Naive thymus-derived CD8-positive, alpha-beta T cell (primary cell): Measurements from ENCODE around the gene HOXB8. TPM values are rescaled to one million over a fixed set of nuclear protein-coding genes. Genes with fewer than 3 reads are reported as not detected.
A peak's percentile ranks its signal among the peaks of the same experiment; 100 is the strongest.

Source experiments
- ATAC-seq, 2 donors: fragments of 150-1000 bp; cut with Tn5 transposase in 1 of 2; sonication (Bioruptor Pico), chemical (Tn5 transposase) in 1 of 2; 1 replicate in 1 of 2; 2 replicates in 1 of 2; pipeline ENCODE4 v1.10.0; 2021; ENCODE audit warnings: mild to moderate bottlenecking in 2 of 2, moderate library complexity in 2 of 2
- POLR2A ChIA-PET: fragments of 350-600 bp; sonication (Branson Sonifier 250); formaldehyde crosslinking; loops from one replicate; lab custom pipeline; 2021; ENCODE audit warnings: antibody characterized with exemption; lab: Charles Lee
- DNase-seq, 10 donors: peaks; one replicate each; pipeline versions ENCODE4 v3.0.0 to v3.0.0-alpha.2; 2020 to 2022
- H3K27ac Mint-ChIP-seq, 10 donors: one replicate each; pipeline ENCODE4 v1.8.0; 2020 to 2022; ENCODE audit warnings: mild to moderate bottlenecking in 10 of 10, mixed read lengths in 10 of 10, moderate library complexity in 4 of 10, inconsistent platforms in 1 of 10
- H3K27me3 Mint-ChIP-seq, 5 donors: one replicate each; pipeline ENCODE4 v1.8.0; 2021 to 2022; ENCODE audit warnings: mixed read lengths in 5 of 5
- H3K36me3 Mint-ChIP-seq, 3 donors: one replicate each; pipeline ENCODE4 v1.8.0; 2020 to 2022; ENCODE audit warnings: mixed read lengths in 3 of 3, mild to moderate bottlenecking in 2 of 3, inconsistent platforms in 1 of 3
- H3K4me1 Mint-ChIP-seq, 4 donors: one replicate each; pipeline ENCODE4 v1.8.0; 2021 to 2022; ENCODE audit warnings: mixed read lengths in 4 of 4
- H3K4me3 Mint-ChIP-seq, 10 donors: one replicate each; pipeline ENCODE4 v1.8.0; 2020 to 2022; ENCODE audit warnings: mild to moderate bottlenecking in 10 of 10, mixed read lengths in 10 of 10, moderate library complexity in 6 of 10, inconsistent platforms in 1 of 10
- H3K9me3 Mint-ChIP-seq, 9 donors: one replicate each; pipeline ENCODE4 v1.8.0; 2020 to 2022; ENCODE audit warnings: mixed read lengths in 9 of 9, mild to moderate bottlenecking in 3 of 9, inconsistent platforms in 1 of 9, moderate library complexity in 1 of 9
- polyA plus RNA-seq, 3 donors: library from polyadenylated mRNA; unstranded; fragments of 300-500 nt; fragmentation: Illumina TruSeq; gene quantifications; one replicate each; pipeline ENCODE4 v1.2.3, GENCODE V29; 2021
- total RNA-seq, 8 experiments: library from RNA in 2 of 8; stranded (reverse) in 2 of 8; gene quantifications; one replicate each; pipeline ENCODE4 v1.2.3 and lab custom pipeline; 2021 to 2026

HOXB8 gene
- total and polyA plus RNA-seq, 5 experiments from 2014 or later, result not detected

- H3K4me1 Mint-ChIP-seq, result peaks cover 28 to 52% (median 40%) of the 10 kb centered on the region in 4 donors
- POLR2A ChIA-PET, result interaction anchor here (0.9 kb wide), 1 partner anchor 88 kb away, joined by 3 read pairs; no protein-coding TSS in a partner anchor
- H3K4me3 Mint-ChIP-seq, result peak overlapping the region in 1 of 10 donors; percentile 36
These were observed 25.8 kb downstream of the HOXB8 start for GRCh38 chr17:48589060-48589830.

GRCh38 chr17:48588528-48588927 lies 26.6 kb downstream of the HOXB8 start:
- H3K27me3 Mint-ChIP-seq, result peaks cover 54 to 100% (median 84%) of the 10 kb centered on the region in 5 donors
- POLR2A ChIA-PET, result interaction anchor here (0.6 to 0.9 kb wide), 2 partner anchors 87 to 1233 kb away, joined by 3 read pairs; no protein-coding TSS in a partner anchor
- no peak for DNase-seq
- no peaks in the 10 kb centered on the region for H3K9me3 Mint-ChIP-seq
- H3K4me3 Mint-ChIP-seq, result peak overlapping the region in 1 of 10 donors; percentile 8
- peaks cover 0 to 3% (median 0%) of the 10 kb centered on the region in 3 donors for H3K36me3 Mint-ChIP-seq
- peaks cover 22 to 45% (median 38%) of the 10 kb centered on the region in 4 donors for H3K4me1 Mint-ChIP-seq
- ATAC-seq, result no peak
- no peak overlapping the region for H3K27ac Mint-ChIP-seq

More at GRCh38 chr17:48589060-48589830, 25.8 kb downstream of the HOXB8 start:
- Mint-ChIP-seq H3K27ac (no peak overlapping the region), H3K9me3 (no peaks in the 10 kb centered on the region), H3K27me3 (peaks cover 56 to 100% (median 78%) of the 10 kb centered on the region in 5 donors), H3K36me3 (peaks cover 0 to 3% (median 0%) of the 10 kb centered on the region in 3 donors)
- no peak for DNase-seq
- ATAC-seq, result no peak

GRCh38 chr17:48588074-48588415 lies 27.0 kb downstream of the HOXB8 start:
- POLR2A ChIA-PET, result interaction anchor here (0.6 to 0.9 kb wide), 2 partner anchors 236 to 1234 kb away, joined by 3 read pairs; no protein-coding TSS in a partner anchor
- Mint-ChIP-seq H3K9me3 (no peaks in the 10 kb centered on the region), H3K4me1 (peaks cover 20 to 40% (median 33%) of the 10 kb centered on the region in 4 donors), H3K36me3 (peaks cover 0 to 3% (median 0%) of the 10 kb centered on the region in 3 donors), H3K4me3 (no peak overlapping the region), H3K27me3 (peaks cover 56 to 100% (median 86%) of the 10 kb centered on the region in 5 donors), H3K27ac (no peak overlapping the region)
- DNase-seq (no peak), ATAC-seq (no peak)

- H3K9me3 Mint-ChIP-seq, result no peaks in the 10 kb centered on the region
- H3K27ac Mint-ChIP-seq, result peak overlapping the region in 1 of 10 donors; percentile 44
- POLR2A ChIA-PET, result interaction anchor here (0.5 to 0.9 kb wide), 5 partner anchors 9 to 1234 kb away, joined by 3 read pairs; partner anchors contain the start of gene HOXB4
- peaks cover 57 to 100% (median 86%) of the 10 kb centered on the region in 5 donors for H3K27me3 Mint-ChIP-seq
- peaks cover 16 to 36% (median 31%) of the 10 kb centered on the region in 4 donors for H3K4me1 Mint-ChIP-seq
- ATAC-seq (no peak), DNase-seq (no peak)
- H3K4me3 Mint-ChIP-seq, result peak overlapping the region in 3 of 10 donors; percentile 0 to 49 (median 10)
- H3K36me3 Mint-ChIP-seq, result peaks cover 0 to 3% (median 0%) of the 10 kb centered on the region in 3 donors
These were observed 27.6 kb downstream of the HOXB8 start for GRCh38 chr17:48587276-48588073.

GRCh38 chr17:48586355-48587258 lies 28.5 kb downstream of the HOXB8 start:
- H3K4me1 Mint-ChIP-seq, result peaks cover 16 to 39% (median 32%) of the 10 kb centered on the region in 4 donors
- H3K27me3 Mint-ChIP-seq, result peaks cover 59 to 100% (median 88%) of the 10 kb centered on the region in 5 donors
- H3K9me3 Mint-ChIP-seq, result no peaks in the 10 kb centered on the region
- ATAC-seq, result no peak
- peak overlapping the region in 3 of 10 donors; percentile 2 to 62 (median 34) for H3K27ac Mint-ChIP-seq
- H3K36me3 Mint-ChIP-seq, result peaks cover 0 to 3% (median 0%) of the 10 kb centered on the region in 3 donors
- peak in 1 of 10 donors; percentile 31 for DNase-seq
- H3K4me3 Mint-ChIP-seq, result peak overlapping the region; percentile 86 to 97 (median 92)
- POLR2A ChIA-PET, result interaction anchor here (0.5 to 0.9 kb wide), 3 partner anchors 9 to 278 kb away, joined by 3 read pairs; partner anchors contain the start of gene HOXB4

GRCh38 chr17:48584223-48584741 lies 30.8 kb downstream of the HOXB8 start:
- Mint-ChIP-seq H3K4me1 (peaks cover 18 to 48% (median 42%) of the 10 kb centered on the region in 4 donors), H3K27me3 (peaks cover 60 to 100% (median 91%) of the 10 kb centered on the region in 5 donors), H3K36me3 (peaks cover 0 to 3% (median 0%) of the 10 kb centered on the region in 3 donors), H3K4me3 (peak overlapping the region in 5 of 10 donors; percentile 10 to 40 (median 26)), H3K27ac (no peak overlapping the region), H3K9me3 (no peaks in the 10 kb centered on the region)
- ATAC-seq (no peak), DNase-seq (no peak)
- POLR2A ChIA-PET, result interaction anchor here (1.6 kb wide), 1 partner anchor 91 kb away, joined by 4 read pairs; no protein-coding TSS in a partner anchor

GRCh38 chr17:48583708-48584222 lies 31.3 kb downstream of the HOXB8 start:
- Mint-ChIP-seq H3K4me1 (peaks cover 22 to 54% (median 47%) of the 10 kb centered on the region in 4 donors), H3K27ac (no peak overlapping the region), H3K27me3 (peaks cover 63 to 100% (median 93%) of the 10 kb centered on the region in 5 donors), H3K9me3 (no peaks in the 10 kb centered on the region), H3K36me3 (peaks cover 0 to 3% (median 0%) of the 10 kb centered on the region in 3 donors), H3K4me3 (peak overlapping the region in 3 of 10 donors; percentile 10 to 24 (median 24))
- POLR2A ChIA-PET, result interaction anchor here (1.3 to 1.6 kb wide), 3 partner anchors 36 to 91 kb away, joined by 4 read pairs; no protein-coding TSS in a partner anchor
- no peak for DNase-seq
- no peak for ATAC-seq

- POLR2A ChIA-PET, result interaction anchor here (1.3 to 1.6 kb wide), 2 partner anchors 35 to 43 kb away, joined by 4 read pairs; no protein-coding TSS in a partner anchor
- H3K4me1 Mint-ChIP-seq, result peaks cover 24 to 60% (median 52%) of the 10 kb centered on the region in 4 donors
These were observed 32.4 kb downstream of the HOXB8 start for GRCh38 chr17:48582750-48583069.

GRCh38 chr17:48579760-48580554 lies 35.1 kb downstream of the HOXB8 start:
- no peak overlapping the region for H3K27ac Mint-ChIP-seq
- peaks cover 0 to 2% (median 0%) of the 10 kb centered on the region in 3 donors for H3K36me3 Mint-ChIP-seq
- POLR2A ChIA-PET, result interaction anchor here (0.6 to 0.7 kb wide), 2 partner anchors 34 to 128 kb away, joined by 3 to 4 read pairs; no protein-coding TSS in a partner anchor
- H3K9me3 Mint-ChIP-seq, result no peaks in the 10 kb centered on the region
- H3K4me3 Mint-ChIP-seq, result peak overlapping the region in 9 of 10 donors; percentile 53 to 96 (median 87)
- DNase-seq (no peak), ATAC-seq (no peak)
- peaks cover 13 to 62% (median 45%) of the 10 kb centered on the region in 4 donors for H3K4me1 Mint-ChIP-seq
- H3K27me3 Mint-ChIP-seq, result peaks cover 41 to 76% (median 60%) of the 10 kb centered on the region in 5 donors

More at GRCh38 chr17:48582750-48583069, 32.4 kb downstream of the HOXB8 start:
- H3K36me3 Mint-ChIP-seq, result peaks cover 0 to 3% (median 0%) of the 10 kb centered on the region in 3 donors
- H3K9me3 Mint-ChIP-seq, result no peaks in the 10 kb centered on the region
- DNase-seq (no peak), ATAC-seq (no peak)
- H3K27me3 Mint-ChIP-seq, result peaks cover 55 to 96% (median 85%) of the 10 kb centered on the region in 5 donors
- no peak overlapping the region for H3K27ac Mint-ChIP-seq
- peak overlapping the region; percentile 49 to 87 (median 68) for H3K4me3 Mint-ChIP-seq

GRCh38 chr17:48579471-48579759 lies 35.7 kb downstream of the HOXB8 start:
- Mint-ChIP-seq H3K9me3 (no peaks in the 10 kb centered on the region), H3K36me3 (no peaks in the 10 kb centered on the region), H3K27ac (peak overlapping the region in 1 of 10 donors; percentile 53), H3K4me3 (peak overlapping the region; percentile 86 to 96 (median 90)), H3K27me3 (peaks cover 39 to 70% (median 55%) of the 10 kb centered on the region in 5 donors), H3K4me1 (peaks cover 11 to 62% (median 42%) of the 10 kb centered on the region in 4 donors)
- POLR2A ChIA-PET, result interaction anchor here (0.9 kb wide), 1 partner anchor 38 kb away, joined by 6 read pairs; no protein-coding TSS in a partner anchor
- ATAC-seq (no peak), DNase-seq (no peak)
